BLaER1 (cell line): ENCODE results near the gene TMEM35A.
A peak's percentile ranks its signal among the peaks of the same experiment; 100 is the strongest.

ENCODE experiments used
- H3K27ac ChIP-seq: shearing (Covaris generic); formaldehyde crosslinking; 2 replicates; pipeline ENCODE4 v1.8.1; 2022
- H3K27me3 ChIP-seq: shearing (Covaris generic); formaldehyde crosslinking; 2 replicates; pipeline ENCODE4 v1.8.1; 2022
- H3K36me3 ChIP-seq: shearing (Covaris generic); formaldehyde crosslinking; 2 replicates; pipeline ENCODE4 v1.8.1; 2022
- H3K4me1 ChIP-seq: shearing (Covaris generic); formaldehyde crosslinking; 2 replicates; pipeline ENCODE4 v1.8.1; 2022
- H3K4me2 ChIP-seq: shearing (Covaris generic); formaldehyde crosslinking; 2 replicates; pipeline ENCODE4 v1.8.1; 2022
- H3K4me3 ChIP-seq: shearing (Covaris generic); formaldehyde crosslinking; 2 replicates; pipeline ENCODE4 v1.8.1; 2022
- H3K9ac ChIP-seq: shearing (Covaris generic); formaldehyde crosslinking; 2 replicates; pipeline ENCODE4 v1.8.1; 2022
- H3K9me3 ChIP-seq: shearing (Covaris generic); formaldehyde crosslinking; 2 replicates; pipeline ENCODE4 v1.8.1; 2022
- H4K20me1 ChIP-seq: shearing (Covaris generic); formaldehyde crosslinking; 2 replicates; pipeline ENCODE4 v1.8.1; 2022
- Cebpa-rat ChIP-seq: shearing (Covaris generic); IDR thresholded peaks from 2 replicates; pipeline ENCODE4 v1.8.1; 2022

The TMEM35A gene

DNA sequence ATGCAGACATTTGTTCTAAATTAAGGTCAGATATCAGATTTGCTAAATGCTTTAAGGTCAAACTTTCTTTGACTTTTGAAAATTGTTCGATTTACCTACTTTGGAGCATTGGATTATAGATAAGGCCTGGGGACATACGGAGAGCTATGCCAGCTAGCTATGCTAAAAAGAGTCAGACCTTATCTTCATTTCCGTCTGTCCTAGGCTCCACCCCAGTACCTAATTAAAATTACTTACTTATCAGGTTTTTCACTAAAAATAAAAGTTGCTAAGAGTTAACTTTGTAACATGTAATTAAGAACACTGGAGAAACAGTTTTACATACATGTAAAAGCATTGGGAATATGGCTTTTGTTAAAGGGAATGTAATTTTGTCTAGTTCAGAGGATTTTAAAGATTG lies 7.1 kb upstream of the TMEM35A start:
- Histone ChIP-seq H3K4me2 (no peak overlapping the region), H3K4me3 (no peak overlapping the region), H3K9ac (no peak overlapping the region), H3K27me3 (no peaks in the 10 kb centered on the region), H3K4me1 (no peaks in the 10 kb centered on the region), H3K9me3 (0 out of 2 replicates have a peak, but pooled peaks cover 3% of the 10 kb centered on the region), H3K36me3 (no peaks in the 10 kb centered on the region), H3K27ac (no peak overlapping the region), H4K20me1 (no peaks in the 10 kb centered on the region)
- no peak for TF ChIP-seq Cebpa-rat

DNA sequence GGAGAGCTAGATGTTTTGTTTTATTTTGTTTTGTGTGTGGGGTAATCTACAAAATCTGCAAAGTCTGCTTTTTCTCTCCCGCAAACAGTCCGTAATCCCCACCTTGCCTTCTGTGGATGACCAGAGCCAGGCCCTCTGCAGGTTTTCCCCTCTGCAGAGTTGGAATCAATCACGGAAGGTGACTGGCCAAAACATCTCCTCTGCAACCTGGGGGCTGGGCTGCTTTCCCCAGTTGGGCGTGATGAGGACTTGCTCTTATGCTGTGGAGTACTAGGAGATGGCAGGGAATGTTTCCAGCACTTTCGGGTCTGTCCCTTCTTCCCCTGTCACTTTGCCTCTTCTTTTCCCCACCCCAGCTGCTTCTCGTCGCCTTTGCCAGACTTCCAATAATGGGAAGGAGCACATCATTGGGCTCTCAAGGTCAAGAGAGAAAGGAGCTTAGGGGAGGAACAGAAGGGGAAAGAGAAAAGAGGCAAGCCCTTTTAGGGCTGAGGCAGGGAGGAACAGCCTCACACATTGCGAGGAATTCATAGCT lies 1.1 kb downstream of the TMEM35A start:
- Histone ChIP-seq H4K20me1 (no peaks in the 10 kb centered on the region), H3K36me3 (no peaks in the 10 kb centered on the region), H3K4me3 (no peak overlapping the region), H3K4me2 (no peak overlapping the region), H3K27ac (no peak overlapping the region), H3K27me3 (no peaks in the 10 kb centered on the region), H3K9ac (no peak overlapping the region), H3K4me1 (no peaks in the 10 kb centered on the region), H3K9me3 (0 out of 2 replicates have a peak, but pooled peaks cover 3% of the 10 kb centered on the region)
- TF ChIP-seq Cebpa-rat: no peak

DNA sequence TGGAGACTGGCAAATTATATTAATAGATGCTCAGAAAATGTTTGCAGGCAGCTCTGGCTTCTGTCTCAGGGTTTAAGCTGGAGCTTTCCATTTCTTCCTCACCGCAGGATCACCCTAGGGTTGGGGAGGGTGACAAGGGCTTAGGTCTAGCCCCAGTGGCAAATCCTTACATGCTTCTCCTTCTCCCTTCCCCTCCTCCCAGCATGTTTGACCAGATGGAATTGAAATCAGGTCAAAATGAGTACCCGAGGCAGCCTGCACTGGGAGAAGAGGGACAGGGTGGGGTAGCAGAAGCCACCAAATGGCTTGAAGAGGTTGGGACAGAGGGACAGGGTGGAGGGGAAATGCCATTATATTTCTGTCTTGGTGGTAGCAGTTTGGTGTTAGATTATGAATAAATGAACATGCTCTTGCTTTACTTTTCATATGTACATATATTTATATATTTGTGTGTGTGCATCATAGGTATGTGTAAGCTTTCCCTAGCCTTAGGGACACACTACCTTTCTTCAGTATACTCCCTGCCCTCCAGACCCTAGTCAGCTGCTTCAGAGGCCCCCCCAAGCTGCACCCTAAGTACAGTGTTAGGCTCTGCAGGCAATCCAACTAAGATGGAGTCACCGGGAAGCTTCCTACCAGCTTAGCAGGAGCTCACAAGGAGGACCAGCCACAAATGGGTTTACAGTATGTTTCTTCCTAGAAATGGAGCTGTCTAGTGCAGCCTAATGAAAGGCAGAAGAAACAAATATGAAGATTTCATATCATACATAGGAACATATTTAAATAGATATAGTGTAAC lies 1.8 kb downstream of the TMEM35A start:
- no peak for TF ChIP-seq Cebpa-rat
- Histone ChIP-seq H4K20me1 (no peaks in the 10 kb centered on the region), H3K9me3 (no peaks in the 10 kb centered on the region), H3K4me1 (no peaks in the 10 kb centered on the region), H3K36me3 (no peaks in the 10 kb centered on the region), H3K4me2 (no peak overlapping the region), H3K9ac (no peak overlapping the region), H3K4me3 (no peak overlapping the region), H3K27me3 (no peaks in the 10 kb centered on the region), H3K27ac (no peak overlapping the region)

DNA sequence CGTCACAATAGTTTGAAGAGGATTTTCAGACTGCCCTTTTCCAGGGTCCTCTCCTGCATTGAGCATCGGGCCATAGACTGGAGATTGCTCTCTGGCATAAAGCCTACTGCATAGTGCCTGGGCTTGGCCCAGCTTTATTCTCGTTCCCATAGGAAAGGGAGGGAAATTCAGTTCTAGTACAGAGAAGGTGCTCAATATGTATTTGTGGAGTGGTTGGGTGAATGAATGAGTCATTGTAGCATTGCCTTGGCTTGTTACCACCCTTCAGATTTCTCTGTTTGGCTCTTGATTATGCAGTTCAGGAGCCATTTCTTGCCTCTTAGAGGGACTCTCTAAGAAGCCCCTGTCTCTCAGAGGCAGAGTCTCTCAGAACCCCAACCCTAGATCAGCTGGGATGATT lies 2.6 kb downstream of the TMEM35A start:
- Histone ChIP-seq H3K4me1 (no peaks in the 10 kb centered on the region), H3K4me3 (no peak overlapping the region), H3K9ac (no peak overlapping the region), H4K20me1 (no peaks in the 10 kb centered on the region), H3K4me2 (no peak overlapping the region), H3K27me3 (no peaks in the 10 kb centered on the region), H3K36me3 (no peaks in the 10 kb centered on the region), H3K27ac (no peak overlapping the region), H3K9me3 (no peaks in the 10 kb centered on the region)
- TF ChIP-seq Cebpa-rat: no peak

DNA sequence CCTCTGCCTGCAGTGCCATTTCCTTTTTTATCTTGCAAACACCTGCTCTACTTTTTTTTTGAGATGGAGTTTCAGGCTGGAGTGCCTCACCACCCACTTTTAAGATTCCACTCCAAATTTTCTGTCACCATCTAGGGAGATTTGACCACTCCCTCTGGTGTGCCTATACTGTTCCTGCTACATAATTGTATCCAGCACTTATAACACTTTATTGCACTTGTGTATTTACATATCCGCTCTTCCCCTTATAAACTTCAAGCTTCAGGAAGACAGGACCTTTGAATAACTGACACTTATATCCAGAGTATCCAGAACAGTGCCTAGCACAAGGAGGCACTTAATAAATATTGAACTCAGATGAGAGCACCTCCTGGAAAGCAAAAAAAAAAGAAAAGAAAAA lies 13.1 kb downstream of the TMEM35A start:
- H3K4me1 ChIP-seq: peaks cover 3% of the 10 kb centered on the region; the same call in 1 of the 2 replicates
- no peak overlapping the region for H3K4me3 ChIP-seq
- no peaks in the 10 kb centered on the region for H3K27me3 ChIP-seq
- no peak overlapping the region for H3K9ac ChIP-seq
- TF ChIP-seq Cebpa-rat: no peak
- no peak overlapping the region for H3K4me2 ChIP-seq
- no peaks in the 10 kb centered on the region for H3K36me3 ChIP-seq
- H3K27ac ChIP-seq: no peak overlapping the region
- H3K9me3 ChIP-seq: no peaks in the 10 kb centered on the region
- no peaks in the 10 kb centered on the region for H4K20me1 ChIP-seq

DNA sequence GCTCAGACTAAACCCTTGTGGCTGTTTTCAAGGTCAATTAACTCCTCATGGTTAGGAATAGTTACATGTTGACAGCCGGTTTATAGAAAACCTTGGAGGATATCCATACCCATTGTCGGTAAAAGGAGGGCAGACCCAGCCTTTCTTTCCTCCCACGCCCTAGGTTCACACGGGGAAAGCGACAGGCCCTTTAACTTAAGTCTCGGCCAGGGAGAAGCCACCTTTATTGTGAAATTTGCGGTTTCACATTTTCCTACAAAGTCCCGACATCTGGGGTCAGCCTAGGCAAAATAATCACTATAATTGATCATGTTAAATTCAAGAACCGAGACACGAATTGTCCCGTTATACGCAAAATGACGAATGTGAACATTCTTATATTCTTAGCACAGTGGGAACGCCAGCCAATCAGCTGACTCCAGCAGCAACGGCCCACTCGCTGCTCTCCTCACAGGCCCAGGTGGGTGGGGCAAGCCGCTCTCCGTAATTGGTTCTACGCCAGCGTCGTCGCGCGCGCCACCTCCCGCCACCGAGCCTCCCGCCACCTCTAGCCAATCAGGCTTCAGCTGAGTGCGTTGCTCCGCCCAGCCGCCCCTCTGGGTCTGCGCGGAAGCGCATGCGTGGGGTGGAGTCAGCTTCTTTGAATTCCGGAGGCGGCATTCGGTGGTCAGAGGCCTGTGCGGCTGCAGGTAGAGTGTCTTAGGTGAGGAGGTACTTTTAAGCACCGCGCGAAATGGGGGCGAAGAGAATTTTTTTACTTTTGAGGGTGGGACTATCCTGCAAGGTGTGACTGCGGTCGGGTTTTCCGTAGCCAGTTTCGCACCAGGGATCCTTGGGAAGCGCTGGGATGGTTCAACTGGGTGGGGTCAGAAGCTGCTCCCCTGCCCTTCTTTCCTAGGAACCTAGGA lies 19.1 kb downstream of the TMEM35A start, which contains the start of gene CENPI:
TSS of gene CENPI (plus strand) at position 659 of the 908 bp plus-strand sequence. CDS start 2,867 bp downstream, outside the sequence.
- Histone ChIP-seq H3K4me1 (peaks cover 21% of the 10 kb centered on the region), H3K9me3 (no peaks in the 10 kb centered on the region), H3K36me3 (0 out of 2 replicates have a peak, but pooled peaks cover 12% of the 10 kb centered on the region), H3K4me3 (peak within 1 kb of the TSS; percentile 71), H3K9ac (peak within 1 kb of the TSS; percentile 67), H4K20me1 (no peaks in the 10 kb centered on the region), H3K27ac (peak within 1 kb of the TSS; percentile 54; the same call in 1 of the 2 replicates), H3K4me2 (peak within 1 kb of the TSS; percentile 76), H3K27me3 (no peaks in the 10 kb centered on the region)
- TF ChIP-seq Cebpa-rat: no peak

DNA sequence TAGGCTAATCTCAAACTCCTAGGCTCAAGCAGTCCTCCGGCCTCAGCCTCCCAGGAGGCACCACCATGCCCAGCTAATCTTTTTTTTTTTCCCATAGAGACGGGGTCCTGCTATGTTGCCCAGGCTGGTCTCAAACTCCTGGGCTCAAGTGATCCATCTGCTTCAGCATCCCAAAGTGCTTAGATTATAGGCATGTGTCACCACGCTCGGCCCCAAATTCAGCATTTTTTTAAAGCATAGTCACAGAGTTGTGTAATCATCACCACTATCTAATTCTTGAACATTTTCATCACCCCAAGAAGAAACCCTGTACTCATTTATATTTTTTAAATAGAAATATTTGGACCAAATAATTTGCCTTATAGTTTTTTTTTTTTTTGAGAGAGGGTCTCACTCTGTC lies 29.6 kb downstream of the TMEM35A start:
- H4K20me1 ChIP-seq: no peaks in the 10 kb centered on the region
- no peaks in the 10 kb centered on the region for H3K4me1 ChIP-seq
- no peak overlapping the region for H3K4me2 ChIP-seq
- H3K36me3 ChIP-seq: peaks cover 17% of the 10 kb centered on the region
- H3K27ac ChIP-seq: no peak overlapping the region
- TF ChIP-seq Cebpa-rat: no peak
- H3K9ac ChIP-seq: no peak overlapping the region
- H3K4me3 ChIP-seq: no peak overlapping the region
- no peaks in the 10 kb centered on the region for H3K9me3 ChIP-seq
- H3K27me3 ChIP-seq: no peaks in the 10 kb centered on the region

DNA sequence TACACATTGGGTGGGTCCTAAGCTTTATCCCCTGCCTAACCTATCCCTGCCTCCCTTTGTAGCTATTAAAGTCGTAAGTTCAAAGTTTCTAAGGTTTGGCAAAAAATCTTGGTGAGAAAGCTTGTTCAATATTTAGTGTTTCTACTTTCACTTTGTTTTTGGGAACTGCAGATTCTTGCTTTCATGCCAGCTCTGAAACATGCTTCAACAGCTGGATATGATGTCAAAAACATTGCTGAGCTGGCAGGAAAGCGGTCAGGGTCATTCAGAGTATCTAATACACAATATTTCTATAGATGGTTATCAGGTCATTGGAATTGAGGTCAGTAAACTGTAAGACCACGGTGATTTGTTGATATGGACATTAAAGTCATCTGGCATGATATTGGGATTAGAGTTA lies 39.0 kb downstream of the TMEM35A start:
- no peaks in the 10 kb centered on the region for H3K27me3 ChIP-seq
- H3K9ac ChIP-seq: no peak overlapping the region

DNA sequence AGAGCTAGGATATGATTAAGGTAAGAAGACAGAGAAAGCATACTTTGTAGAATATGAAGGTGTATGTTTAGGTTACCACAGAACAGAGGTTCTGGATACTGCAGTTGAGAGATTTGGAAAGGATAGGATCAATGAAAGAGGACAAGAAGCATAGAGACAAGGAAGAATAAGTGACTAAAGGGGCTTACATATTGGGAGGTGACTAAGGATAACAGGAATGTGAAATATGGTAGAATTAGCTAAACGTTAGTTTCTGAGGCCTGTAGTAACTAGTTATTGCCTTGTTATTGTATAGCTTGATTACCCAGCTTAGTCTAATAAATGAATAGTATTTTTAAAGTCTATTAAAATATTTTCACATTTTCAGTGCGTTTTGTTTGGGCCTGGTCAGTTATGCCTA lies 57.6 kb downstream of the TMEM35A start:
- Histone ChIP-seq H3K4me1 (peaks cover 6% of the 10 kb centered on the region), H3K9ac (no peak overlapping the region), H3K9me3 (no peaks in the 10 kb centered on the region), H4K20me1 (no peaks in the 10 kb centered on the region), H3K27ac (no peak overlapping the region), H3K4me3 (no peak overlapping the region), H3K27me3 (no peaks in the 10 kb centered on the region), H3K4me2 (no peak overlapping the region), H3K36me3 (peaks cover 35% of the 10 kb centered on the region)
- TF ChIP-seq Cebpa-rat: no peak

More for the DNA sequence above, 39.0 kb downstream of the TMEM35A start:
- Histone ChIP-seq H3K4me3 (no peak overlapping the region), H3K36me3 (peaks cover 29% of the 10 kb centered on the region), H3K9me3 (no peaks in the 10 kb centered on the region), H4K20me1 (no peaks in the 10 kb centered on the region), H3K27ac (no peak overlapping the region), H3K4me2 (no peak overlapping the region), H3K4me1 (no peaks in the 10 kb centered on the region)
- no peak for TF ChIP-seq Cebpa-rat
